GM12878 (cell line): Measurements from ENCODE around the gene ZIK1. TPM values are rescaled to one million over a fixed set of nuclear protein-coding genes. Genes with fewer than 3 reads are reported as not detected.

Source experiments
- ATF2 ChIP-seq: IDR thresholded peaks from 2 replicates; pipeline ENCODE4 v1.6.1; 2012; ENCODE audit warnings: low read length, inconsistent platforms
- CHD2 ChIP-seq: IDR thresholded peaks from 2 replicates; pipeline ENCODE4 v1.6.1; 2011; ENCODE audit warnings: low read depth, low read length, improper control_type of control experiment, borderline replicate concordance
- FOS ChIP-seq: IDR thresholded peaks from 3 replicates; pipeline ENCODE4 v1.6.1; 2011; ENCODE audit warnings: borderline replicate concordance; ENCODE audit not compliant: insufficient read length; ENCODE audit errors: extremely low read depth
- FOXK2 ChIP-seq: fragments of 450-650 bp; IDR thresholded peaks from 2 replicates; pipeline ENCODE4 v1.6.1; 2017; ENCODE audit warnings: mild to moderate bottlenecking, moderate library complexity
- HDAC2 ChIP-seq: fragments of 200-600 bp; sonication (generic); IDR thresholded peaks from 2 replicates; pipeline ENCODE4 v1.6.1; 2017
- IKZF1 ChIP-seq: fragments of 450-650 bp; conservative IDR thresholded peaks from 2 replicates; pipeline ENCODE4 v1.6.1; 2017; ENCODE audit warnings: antibody characterized with exemption, mild to moderate bottlenecking
- KAT2A ChIP-seq: conservative IDR thresholded peaks from 2 replicates; pipeline ENCODE4 v1.6.1; 2011; ENCODE audit warnings: low read depth, low read length; ENCODE audit not compliant: control insufficient read depth
- KDM1A ChIP-seq: fragments of 200-600 bp; sonication (generic); IDR thresholded peaks from 2 replicates; pipeline ENCODE4 v1.6.1; 2016; ENCODE audit warnings: borderline replicate concordance
- KLF5 ChIP-seq: fragments of 450-650 bp; IDR thresholded peaks from 2 replicates; pipeline ENCODE4 v1.6.1; 2014; ENCODE audit warnings: mild to moderate bottlenecking; ENCODE audit not compliant: partially characterized antibody
- MEF2A ChIP-seq: IDR thresholded peaks from 2 replicates; pipeline ENCODE4 v1.6.1; 2011; ENCODE audit warnings: low read depth, mild to moderate bottlenecking, low read length, moderate library complexity; ENCODE audit not compliant: insufficient read depth
- MTA2 ChIP-seq: fragments of 450-650 bp; IDR thresholded peaks from 2 replicates; pipeline ENCODE4 v1.6.1; 2016; ENCODE audit warnings: low read depth, mild to moderate bottlenecking, moderate library complexity
- NBN ChIP-seq: fragments of 450-650 bp; IDR thresholded peaks from 2 replicates; pipeline ENCODE4 v1.6.1; 2016
- NFYB ChIP-seq: IDR thresholded peaks from 2 replicates; pipeline ENCODE4 v1.6.1; 2011; ENCODE audit warnings: low read depth, mild to moderate bottlenecking, low read length, improper control_type of control experiment, moderate library complexity; ENCODE audit not compliant: insufficient read depth
- PBX3 ChIP-seq: IDR thresholded peaks from 2 replicates; pipeline ENCODE4 v1.6.1; 2011; ENCODE audit warnings: mild to moderate bottlenecking, low read depth, low read length, moderate library complexity; ENCODE audit not compliant: insufficient replicate concordance
- PML ChIP-seq: IDR thresholded peaks from 2 replicates; pipeline ENCODE4 v1.6.1; 2012; ENCODE audit warnings: low read length, inconsistent platforms
- POLR2AphosphoS5 ChIP-seq: IDR thresholded peaks from 2 replicates; pipeline ENCODE4 v1.6.1; 2011; ENCODE audit warnings: mild to moderate bottlenecking, low read length, inconsistent platforms
- SIN3A ChIP-seq: IDR thresholded peaks from 2 replicates; pipeline ENCODE4 v1.6.1; 2012; ENCODE audit warnings: low read depth, low read length, improper control_type of control experiment
- SKIL ChIP-seq: fragments of 450-650 bp; IDR thresholded peaks from 2 replicates; pipeline ENCODE4 v1.6.1; 2017; ENCODE audit warnings: mild to moderate bottlenecking, low read depth, inconsistent platforms; ENCODE audit not compliant: poor library complexity, severe bottlenecking
- STAT1 ChIP-seq: fragments of 450-650 bp; conservative IDR thresholded peaks from 2 replicates; pipeline ENCODE4 v1.6.1; 2014; ENCODE audit warnings: antibody characterized with exemption, mild to moderate bottlenecking
- TCF12 ChIP-seq: IDR thresholded peaks from 2 replicates; pipeline ENCODE4 v1.6.1; 2011; ENCODE audit warnings: low read depth, mild to moderate bottlenecking, low read length
- USF1 ChIP-seq: IDR thresholded peaks from 2 replicates; pipeline ENCODE4 v1.6.1; 2011; ENCODE audit warnings: borderline replicate concordance, low read depth, mild to moderate bottlenecking, moderate library complexity, mixed read lengths, low read length; ENCODE audit not compliant: insufficient read depth; ENCODE audit errors: extremely low read length
- WRNIP1 ChIP-seq: IDR thresholded peaks from 2 replicates; pipeline ENCODE4 v1.6.1; 2011; ENCODE audit warnings: low read depth, low read length, improper control_type of control experiment, borderline replicate concordance
- ZBED1 ChIP-seq: IDR thresholded peaks from 2 replicates; pipeline ENCODE4 v1.6.1; 2016; ENCODE audit warnings: borderline replicate concordance
- ZNF217 ChIP-seq: fragments of 450-650 bp; IDR thresholded peaks from 2 replicates; pipeline ENCODE4 v1.6.1; 2017; ENCODE audit warnings: antibody characterized with exemption, mild to moderate bottlenecking
- ZNF24 ChIP-seq: fragments of 450-650 bp; IDR thresholded peaks from 2 replicates; pipeline ENCODE4 v1.6.1; 2017; ENCODE audit warnings: antibody characterized with exemption, mild to moderate bottlenecking
- ZNF274 ChIP-seq: IDR thresholded peaks from one replicate; pipeline ENCODE4 v1.8.0; 2011; ENCODE audit not compliant: insufficient read length, insufficient read depth
- ZZZ3 ChIP-seq: IDR thresholded peaks from 2 replicates; pipeline ENCODE4 v1.6.1; 2011; ENCODE audit warnings: low read depth; ENCODE audit not compliant: control insufficient read depth, insufficient read length
- polyA plus RNA-seq, 11 experiments: library from polyadenylated mRNA; depleted of rRNA in 4 of 11; unstranded in 6 of 11; stranded (reverse) in 5 of 11; fragments of >200 nt; fragmentation: Nextera tagmentation in 4 of 11; fragmentation: Illumina TruSeq in 1 of 11; extraction: Ambion mirVana in 4 of 11; extraction: Trizol in 1 of 11; gene quantifications; 1 replicate in 1 of 11; 2 replicates in 10 of 11; pipeline versions ENCODE4 v1.2.1 to v1.2.3, GENCODE V29; 2011 to 2016; ENCODE audit warnings: inconsistent platforms in 2 of 11, missing spikeins in 2 of 11, low read depth in 1 of 11
- total RNA-seq, 4 experiments: library from RNA; depleted of rRNA in 3 of 4; stranded (reverse); fragments of >200 nt in 3 of 4; fragmentation: Illumina TruSeq in 1 of 4; extraction: Trizol in 1 of 4; gene quantifications; 2 replicates each; pipeline versions ENCODE4 v1.2.1 to v1.2.3, GENCODE V29; 2013 to 2021

The ZIK1 gene
- total and polyA plus RNA-seq, 10 of the 15 experiments (the other 5 are each of a cell fraction or from before 2014, with no cell fraction given) = 0.45 to 4.7 (median 2.7) TPM

GRCh38 chr19:57632987-57633831, 49.3 kb downstream of the ZIK1 start, which contains the start of gene ZNF211 (continued):
- TF ChIP-seq FOXK2 (no peak), ZNF24 (no peak), PML (no peak), POLR2AphosphoS5 (peak; percentile 67; the same call in 1 of the 2 replicates), MEF2A (no peak), PBX3 (peak; percentile 98), KDM1A (no peak), SIN3A (peak; percentile 28; the same call in 1 of the 2 replicates), NFYB (peak; percentile 85), ZNF217 (no peak), ZNF274 (no peak), SKIL (no peak), WRNIP1 (no peak), STAT1 (peak; percentile 57; the same call in 1 of the 2 replicates), HDAC2 (no peak), KLF5 (no peak), ATF2 (no peak), ZZZ3 (no peak), MTA2 (no peak), FOS (no peak), ZBED1 (no peak), CHD2 (peak; percentile 92), IKZF1 (peak; percentile 88), TCF12 (no peak), KAT2A (no peak), USF1 (no peak), NBN (0 out of 2 replicates have a peak, but pooled peaks have one; percentile 47)
